ENCODE data around the gene GIMAP8.

The GIMAP8 gene

DNA sequence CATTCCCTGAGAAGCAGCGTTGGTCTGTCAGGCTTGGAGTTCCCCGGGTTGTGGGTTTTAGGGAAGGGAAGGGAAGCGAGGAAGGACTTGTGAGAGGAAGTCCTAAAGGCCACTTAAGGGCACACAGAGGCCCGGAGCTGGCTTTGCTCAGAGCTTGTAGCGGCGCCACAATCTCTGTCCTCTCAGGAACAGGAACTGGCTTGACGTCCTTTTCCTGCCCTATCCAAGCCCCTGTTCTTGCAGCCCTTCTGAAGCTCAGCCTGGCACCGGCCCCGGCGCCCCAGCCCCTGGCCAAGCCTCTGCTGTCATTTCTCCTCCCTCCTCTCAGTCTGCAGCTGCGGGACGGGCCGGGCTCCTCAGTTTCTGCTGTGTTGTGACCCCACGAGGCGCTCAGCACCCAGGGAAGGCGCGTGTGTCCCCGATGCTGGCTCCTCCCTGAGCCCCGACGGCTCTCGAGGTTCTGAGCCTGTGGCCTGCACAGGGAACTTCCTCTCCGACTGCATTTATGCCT is at the start of gene GIMAP8:
TSS of gene GIMAP8 (plus strand) at position 140 of the 511 bp plus-strand sequence. CDS start 16,069 bp downstream, outside the sequence.
- no peak for DNase-seq

DNA sequence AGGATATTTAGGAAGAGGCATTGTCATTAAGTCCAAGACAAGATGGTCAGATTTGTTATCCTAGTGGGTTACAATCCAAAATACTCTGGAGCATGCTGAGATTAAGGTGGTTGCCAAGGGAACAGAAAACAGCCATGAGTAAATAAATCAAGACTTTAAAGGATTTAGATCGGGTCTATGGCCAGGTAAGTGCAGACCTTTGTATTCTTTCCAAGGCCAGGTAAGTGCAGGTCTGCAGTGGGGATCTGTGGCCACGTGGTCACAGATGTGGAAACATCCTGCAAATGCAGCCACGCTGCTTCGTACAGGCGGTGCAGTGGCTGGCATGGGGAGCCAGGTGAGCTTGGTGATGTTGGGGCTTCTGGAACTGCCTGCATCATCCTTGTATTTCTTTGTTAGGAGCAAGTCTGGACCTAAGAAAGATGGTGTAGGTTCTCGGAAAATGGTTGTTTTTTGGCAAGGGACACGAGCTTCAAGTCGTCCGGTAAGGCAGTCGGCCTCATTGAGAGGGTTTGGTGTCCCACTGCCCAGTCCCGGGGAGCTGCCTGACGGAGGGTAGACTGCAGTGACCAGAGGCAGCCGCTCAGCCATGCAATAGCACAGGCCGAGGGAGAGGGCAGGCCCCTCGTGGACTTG is 49.5 kb upstream of the GIMAP8 start:
- DNase-seq = no peak

DNA sequence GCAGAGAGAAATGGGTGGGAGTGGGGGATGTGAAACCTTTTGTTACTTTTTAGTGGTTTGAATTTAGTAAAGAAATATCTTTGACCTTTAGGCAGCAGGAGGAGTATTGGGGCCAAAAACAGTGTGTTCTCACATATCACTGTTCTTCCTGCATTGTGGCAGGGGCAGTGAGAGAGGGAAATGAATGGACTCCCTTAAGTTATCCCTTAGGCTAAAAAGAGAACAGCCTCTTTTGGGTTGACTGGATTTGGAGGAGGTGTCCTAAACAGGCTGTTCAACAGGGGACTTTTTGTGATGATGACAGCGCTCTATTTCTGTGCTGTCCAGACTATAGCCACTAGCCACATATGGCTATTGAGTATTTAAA is 49.0 kb upstream of the GIMAP8 start:
- no peak for DNase-seq

DNA sequence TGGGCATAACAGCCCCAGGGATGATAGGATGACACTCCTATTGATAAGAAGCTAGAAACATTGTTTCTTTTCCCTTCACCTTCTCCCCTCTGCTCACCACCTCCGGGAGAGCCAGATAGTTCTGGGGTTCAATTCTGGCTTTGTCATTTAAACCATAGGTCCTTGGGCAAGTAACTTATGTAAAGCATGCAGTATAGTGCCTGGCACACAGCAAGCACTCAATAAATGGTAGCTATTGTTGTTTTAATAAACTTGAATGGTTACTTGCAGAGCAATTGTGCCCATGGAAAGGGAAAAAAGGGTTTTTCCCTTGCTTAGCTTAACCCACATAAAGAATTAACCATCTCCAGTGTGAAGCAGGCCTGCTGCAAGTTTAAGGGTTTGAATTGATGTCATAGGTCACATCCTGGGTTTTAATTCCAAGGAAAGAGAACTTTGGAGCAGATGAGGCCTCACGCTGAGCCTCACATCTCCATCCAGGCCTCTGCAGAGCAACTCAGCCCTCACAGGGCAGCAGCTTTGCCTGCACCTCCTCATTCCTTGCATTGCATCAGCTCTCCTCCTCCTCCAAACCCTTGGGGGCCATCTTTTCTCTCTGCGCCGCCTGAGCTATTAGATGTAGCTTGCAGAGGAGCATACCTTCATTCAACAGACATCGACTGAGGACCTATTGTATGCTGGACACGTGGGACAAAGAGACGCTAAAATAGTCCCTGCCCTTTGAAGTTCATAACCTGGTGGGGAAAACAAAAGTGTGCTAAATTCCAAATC is 48.4 kb upstream of the GIMAP8 start:
- no peak for DNase-seq

DNA sequence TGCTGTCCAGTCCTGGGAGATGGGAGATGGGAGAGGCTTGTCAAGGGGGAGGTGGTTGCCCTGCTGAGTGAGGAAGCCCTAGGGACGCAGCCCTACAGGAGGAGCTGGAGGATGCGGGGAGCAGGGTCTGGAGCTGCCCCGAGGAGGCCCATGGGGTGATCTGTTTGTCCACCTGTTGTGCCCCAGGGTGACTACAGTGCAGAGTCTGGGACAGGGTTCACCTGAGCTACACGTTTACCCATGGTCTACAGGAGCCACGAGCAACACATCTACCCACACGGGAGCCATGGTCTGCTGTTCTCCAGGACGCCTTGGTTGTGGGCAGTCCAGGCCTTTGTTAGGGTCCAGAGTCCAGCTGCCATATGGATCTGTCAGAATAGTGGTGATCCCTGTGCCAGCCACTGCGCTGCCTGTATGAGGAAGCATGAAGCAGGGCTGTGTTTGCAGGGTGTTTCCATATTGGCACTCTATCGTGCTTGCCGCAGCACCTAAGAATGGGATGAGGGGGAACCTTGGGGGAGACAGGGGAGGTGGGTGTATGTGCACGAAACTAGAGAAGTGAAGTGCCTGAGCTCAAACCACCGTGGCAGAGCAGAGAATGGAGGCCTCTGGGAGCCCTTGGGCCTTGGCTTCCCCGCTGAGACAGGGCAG is 47.6 kb upstream of the GIMAP8 start:
- DNase-seq = no peak

DNA sequence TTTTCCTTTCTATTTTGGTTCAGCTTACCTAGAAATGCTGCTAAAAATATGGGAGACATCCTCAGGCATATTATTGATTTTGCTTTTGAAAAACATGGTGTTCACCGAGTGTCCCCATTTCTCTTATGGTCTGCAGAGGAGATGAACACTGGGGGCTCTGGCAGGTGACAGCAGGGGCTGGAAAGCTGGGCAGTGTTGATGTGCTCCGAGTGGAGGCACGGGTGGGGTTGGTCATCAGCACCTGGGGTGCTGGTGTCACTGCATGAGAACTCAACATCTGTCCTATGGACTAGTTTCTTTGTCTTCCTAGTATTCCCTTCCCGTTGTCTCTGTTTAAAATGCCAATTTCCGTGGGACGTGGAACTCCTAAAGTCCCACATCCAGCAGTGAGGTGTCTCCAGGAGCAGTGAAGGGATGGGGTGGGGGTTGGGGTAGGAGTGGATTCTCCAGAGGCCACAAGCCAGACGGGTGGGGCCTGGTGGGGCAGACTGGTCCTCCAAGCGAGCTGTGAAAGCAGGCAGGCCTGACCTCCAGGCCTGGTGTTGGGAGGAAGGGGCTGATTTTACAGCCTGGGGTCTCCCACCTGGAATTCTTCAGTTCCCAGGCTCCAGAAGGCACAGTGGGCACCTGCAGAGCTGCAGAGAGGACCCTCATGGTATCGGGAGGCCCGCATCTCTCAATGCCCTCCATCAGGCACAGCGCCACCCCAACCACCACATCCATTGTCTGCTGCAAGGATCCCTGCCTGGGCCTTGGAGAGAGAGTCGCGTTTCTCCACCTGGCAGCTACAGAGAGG is 46.9 kb upstream of the GIMAP8 start:
- DNase-seq = no peak

DNA sequence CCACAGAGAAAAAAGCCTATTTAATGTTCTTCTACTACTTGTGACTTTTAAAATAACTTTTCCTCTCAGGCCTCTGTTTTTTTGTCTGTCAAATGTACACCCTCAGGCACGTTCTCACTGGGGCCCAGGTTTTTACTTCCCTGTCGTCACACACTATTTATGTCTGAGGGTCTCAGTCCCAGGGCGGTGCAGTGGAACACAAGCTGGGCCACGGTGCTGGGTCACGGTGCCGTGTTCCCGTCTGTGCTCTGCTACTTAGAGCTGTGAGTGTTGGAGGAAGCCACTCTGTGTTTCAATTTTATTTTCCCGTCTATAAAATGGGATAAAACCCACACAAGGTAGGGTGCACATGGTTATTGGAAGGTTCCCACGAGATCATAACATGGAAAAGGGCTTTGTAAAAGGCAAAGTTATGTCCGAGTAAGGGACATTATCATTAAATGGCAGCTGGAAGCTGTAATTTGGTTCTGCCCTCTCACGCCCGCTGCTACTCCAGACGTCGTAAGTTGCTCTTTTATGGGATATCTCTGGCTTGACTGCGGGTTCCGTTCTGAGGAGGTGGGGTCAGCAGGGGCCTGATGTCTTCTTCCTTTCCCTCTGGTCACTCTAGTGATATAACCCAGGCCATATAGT is 46.1 kb upstream of the GIMAP8 start:
- DNase-seq = no peak

DNA sequence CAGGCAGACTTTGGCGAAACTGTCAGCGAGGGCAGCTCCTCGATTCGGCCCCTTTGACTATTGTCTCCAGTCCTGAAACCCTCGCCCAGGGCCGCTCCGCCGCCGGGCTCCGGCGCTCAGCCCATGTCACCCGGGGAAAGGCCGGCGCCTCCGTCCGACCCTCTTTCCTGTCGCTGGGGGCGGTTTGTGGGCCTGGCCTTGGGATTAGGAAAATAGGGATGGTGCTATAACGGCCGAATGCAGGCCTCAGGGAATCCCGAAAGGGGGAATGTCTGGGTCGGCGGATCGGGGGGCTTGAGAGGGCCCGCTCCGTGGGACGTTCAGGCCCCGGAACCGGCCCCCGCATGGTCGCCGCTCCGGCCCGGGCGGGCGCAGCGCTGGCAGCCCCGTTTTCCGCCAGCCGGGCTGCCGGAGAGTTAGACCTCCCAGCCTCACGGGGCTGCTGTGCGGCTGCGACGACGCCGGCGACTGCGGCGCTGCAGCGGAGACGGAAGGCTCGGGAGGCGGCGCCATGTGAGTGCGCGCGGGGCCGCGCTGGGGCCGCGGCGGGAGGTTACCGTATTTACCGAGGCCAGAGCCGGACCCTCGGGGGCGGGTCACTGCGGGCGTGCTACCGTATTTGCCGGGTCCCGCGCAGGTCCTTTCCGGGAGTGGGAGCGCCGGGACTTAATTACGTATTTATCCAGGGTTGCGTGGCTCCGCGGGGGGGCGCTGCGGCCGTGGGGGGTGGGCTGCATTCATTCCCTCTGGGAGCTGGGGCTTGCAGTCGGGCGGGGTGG is 45.4 kb upstream of the GIMAP8 start:
- DNase-seq = peak; percentile 78

DNA sequence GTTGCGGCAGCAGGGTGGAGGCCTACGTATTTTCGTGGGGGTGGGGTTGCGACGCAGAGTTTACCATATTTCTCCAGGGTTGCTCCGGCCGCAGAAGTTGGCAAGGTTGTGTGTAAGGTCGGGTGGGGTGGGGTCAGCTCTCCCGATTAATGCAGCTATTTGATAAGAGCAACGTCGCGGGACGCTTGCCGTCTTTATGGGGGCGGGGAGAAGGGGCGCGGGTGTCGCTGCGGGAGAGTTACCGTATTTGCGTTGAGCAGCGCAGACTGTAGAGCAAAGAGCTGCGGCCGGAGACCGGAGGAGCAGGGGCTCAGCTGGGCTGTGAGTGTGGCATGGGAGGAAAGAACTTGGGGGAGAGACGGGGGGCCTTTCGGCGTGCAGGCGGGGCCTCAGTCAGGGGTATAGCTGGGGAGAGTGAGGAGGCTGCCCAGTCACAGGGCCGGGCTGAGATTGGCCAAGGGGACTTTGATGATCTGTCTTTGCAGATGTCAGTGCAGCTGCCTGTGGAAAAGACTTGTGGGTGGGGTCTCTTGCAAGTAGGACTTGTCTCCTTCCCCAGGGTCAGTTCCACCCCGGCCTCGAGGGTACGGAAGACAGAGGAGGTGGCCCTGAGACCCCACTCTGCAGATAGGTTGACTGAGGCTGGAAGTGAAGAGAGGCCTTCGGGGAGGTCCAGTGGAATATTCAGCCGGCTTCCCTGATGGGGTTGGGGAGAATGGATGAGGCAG is 44.7 kb upstream of the GIMAP8 start:
- peak; percentile 27 for DNase-seq

DNA sequence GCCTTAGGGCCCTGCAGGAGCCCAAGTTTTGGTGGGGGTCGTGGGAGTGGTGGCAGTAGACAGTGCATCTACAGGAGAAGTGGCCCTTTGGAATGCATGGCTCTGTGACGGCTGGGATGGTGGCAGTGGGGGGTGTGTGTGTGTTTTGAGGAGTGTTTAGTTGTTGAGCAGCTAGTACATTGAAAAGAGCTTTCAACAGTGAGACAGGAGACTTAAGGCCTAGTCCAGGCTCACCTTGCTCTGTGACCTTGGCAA is 44.2 kb upstream of the GIMAP8 start:
- no peak for DNase-seq

DNA sequence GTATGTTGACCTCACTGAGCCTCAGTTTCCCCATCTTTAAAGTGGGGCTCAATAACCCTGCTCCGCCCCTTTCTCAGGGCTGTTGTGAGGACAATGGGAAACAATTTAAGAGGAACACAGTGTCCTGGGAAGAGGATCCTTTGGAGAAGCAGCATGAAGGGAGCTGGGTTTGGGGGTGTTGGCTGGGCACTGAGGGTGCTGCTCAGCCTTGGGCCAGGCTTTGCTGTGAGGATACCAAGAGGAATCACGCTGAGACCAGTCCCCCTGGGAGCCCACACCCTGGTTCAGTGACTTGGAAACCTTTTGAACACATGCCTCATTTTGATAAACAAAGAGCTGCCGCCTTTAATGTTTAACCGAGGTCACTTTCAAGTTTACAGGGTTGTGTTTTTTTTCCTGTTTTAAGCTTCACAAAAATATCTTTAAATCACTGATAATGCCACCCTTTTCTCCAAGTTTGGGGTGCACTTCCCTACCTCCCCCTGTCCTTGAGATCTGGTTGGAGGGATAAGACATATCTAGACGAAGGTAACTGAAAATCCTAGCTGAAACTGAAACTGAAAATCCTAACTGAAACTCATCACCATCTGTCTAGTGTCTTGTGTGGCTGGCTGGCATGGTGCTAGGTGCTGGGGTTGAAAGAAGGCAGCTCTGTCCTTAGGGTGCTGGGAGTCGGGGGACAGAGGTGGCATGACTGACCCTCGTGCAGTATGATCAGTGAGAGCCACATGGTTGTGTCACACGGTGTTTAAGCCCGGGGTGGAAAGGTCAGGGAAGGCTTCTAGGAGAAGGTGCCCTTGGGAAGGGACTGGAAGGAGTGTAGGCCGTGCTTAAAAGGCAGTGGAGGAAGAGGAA is 43.6 kb upstream of the GIMAP8 start:
- DNase-seq = no peak

DNA sequence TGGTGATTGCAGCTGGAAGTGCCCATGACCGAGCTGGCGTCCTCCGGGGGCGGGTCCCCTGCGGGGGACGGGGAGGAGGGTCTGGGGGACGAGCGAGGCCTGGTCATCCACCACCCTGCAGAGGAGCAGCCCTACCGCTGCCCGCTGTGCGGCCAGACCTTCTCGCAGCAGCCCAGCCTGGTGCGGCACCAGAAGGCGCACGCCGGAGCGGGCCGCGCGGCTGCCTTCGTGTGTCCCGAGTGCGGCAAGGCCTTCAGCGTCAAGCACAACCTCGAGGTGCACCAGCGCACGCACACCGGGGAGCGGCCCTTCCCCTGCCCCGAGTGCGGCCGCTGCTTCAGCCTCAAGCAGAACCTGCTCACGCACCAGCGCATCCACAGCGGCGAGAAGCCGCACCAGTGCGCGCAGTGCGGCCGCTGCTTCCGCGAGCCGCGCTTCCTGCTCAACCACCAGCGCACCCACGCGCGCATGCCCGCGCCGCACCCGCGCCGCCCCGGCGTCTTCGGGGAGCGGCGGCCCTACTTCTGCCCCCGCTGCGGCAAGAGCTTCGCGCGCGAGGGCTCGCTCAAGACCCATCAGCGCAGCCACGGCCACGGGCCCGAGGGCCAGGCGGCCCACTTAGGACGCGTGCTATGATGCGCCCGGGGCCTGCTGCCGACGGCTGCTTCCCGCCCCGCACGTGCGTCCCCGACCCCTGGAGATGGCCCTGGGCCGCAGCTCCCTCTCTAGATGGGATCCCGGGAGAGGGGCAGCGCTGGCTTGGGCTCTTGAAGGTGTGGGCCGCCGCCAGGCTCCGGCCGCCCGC is 42.6 kb upstream of the GIMAP8 start:
- no peak for DNase-seq

DNA sequence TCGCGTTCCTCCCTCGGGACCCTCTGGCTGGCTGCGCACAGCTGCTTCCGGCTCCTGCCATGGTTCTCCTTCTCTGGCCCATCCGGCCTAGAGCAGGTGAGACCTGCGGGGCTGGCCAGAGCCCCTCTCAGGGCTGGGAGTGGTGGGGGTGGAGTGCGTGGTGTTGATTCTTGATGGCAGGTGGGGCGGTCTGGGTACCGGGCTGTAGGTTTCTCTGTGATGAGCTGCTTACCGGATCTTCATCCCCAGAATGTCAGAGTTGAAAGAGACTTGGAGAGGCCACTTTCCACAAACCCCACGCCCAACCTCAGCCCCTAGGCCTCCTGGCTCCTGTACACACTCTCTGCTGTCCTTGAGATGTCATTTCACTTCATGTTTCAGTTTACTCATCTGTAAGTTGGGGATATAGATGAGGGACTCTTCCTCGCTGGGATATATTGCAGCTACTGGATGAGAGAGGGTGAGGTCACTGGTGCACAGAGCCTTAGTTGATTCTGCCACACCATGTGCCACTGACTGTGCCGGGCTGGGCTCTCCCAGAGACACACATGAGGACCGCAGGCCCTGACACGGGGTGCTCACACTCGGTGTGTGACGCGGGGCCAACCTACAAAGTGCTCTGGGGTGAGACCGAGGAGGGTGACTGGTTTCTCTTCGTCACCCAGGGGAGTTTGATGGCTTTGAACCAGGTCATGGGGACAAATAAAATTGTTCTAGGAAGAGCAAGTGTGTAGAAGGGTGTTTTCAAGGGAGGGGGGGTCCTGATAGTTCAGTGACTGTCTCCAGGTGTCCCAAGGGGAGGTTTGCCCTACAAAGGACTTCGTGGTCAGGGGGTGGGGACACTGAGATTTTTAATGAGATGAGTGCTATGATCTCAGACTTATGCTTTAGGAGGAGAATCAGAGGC is 41.8 kb upstream of the GIMAP8 start:
- DNase-seq = no peak

DNA sequence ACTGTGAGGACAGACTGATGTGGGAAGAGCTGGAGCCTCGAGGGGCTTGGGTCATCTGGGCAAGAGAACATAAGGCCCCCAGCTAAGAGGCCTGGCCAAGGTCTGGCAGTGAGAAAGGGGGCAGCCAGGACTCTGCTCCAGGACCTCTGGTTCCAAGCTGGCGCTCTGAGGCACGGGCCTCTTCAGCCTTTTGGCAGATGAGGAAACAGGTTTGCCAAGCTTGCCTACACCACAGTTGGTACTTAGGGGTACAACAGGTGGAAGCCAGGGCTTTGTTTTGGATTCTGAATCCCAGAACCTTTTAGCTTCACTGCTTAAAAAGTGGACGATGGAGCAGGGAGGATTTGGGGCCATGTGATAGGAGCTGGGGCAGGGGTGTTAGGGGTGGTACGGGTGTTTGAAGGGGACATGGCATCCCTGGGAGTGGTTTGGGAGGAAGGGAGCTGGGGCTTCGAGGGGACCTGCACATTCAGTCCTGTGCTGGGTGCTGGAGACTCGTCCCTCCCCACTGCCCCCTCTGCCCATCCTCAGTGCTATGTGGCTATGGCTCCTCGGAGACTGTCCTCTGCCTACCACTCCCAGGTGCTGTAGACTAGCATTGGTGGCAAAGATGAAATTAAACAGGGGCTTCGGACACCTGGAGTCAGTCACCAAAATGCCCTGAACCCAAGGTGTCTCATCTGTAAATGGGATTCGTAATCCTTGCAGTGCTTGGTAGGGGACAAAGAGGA is 41.0 kb upstream of the GIMAP8 start:
- no peak for DNase-seq

DNA sequence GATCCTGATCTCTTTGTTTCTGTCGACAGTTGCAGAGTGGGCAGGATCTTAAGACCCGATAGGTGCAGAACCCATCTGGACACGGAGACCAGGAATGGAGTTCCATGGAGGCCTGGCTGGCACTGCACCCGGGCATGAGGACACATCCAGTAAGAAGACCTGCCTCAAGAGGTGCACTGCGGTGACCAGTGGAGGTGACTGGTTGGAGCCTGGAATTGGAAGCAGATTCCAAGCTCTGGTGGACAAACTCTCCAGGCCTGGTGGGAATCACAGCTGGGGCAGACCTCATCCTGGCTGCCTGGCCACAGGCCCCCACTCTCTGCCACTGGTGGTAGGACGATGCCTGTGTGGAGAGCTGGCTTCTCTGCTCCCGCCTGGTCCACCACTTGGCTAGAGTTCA is 40.3 kb upstream of the GIMAP8 start:
- no peak for DNase-seq

DNA sequence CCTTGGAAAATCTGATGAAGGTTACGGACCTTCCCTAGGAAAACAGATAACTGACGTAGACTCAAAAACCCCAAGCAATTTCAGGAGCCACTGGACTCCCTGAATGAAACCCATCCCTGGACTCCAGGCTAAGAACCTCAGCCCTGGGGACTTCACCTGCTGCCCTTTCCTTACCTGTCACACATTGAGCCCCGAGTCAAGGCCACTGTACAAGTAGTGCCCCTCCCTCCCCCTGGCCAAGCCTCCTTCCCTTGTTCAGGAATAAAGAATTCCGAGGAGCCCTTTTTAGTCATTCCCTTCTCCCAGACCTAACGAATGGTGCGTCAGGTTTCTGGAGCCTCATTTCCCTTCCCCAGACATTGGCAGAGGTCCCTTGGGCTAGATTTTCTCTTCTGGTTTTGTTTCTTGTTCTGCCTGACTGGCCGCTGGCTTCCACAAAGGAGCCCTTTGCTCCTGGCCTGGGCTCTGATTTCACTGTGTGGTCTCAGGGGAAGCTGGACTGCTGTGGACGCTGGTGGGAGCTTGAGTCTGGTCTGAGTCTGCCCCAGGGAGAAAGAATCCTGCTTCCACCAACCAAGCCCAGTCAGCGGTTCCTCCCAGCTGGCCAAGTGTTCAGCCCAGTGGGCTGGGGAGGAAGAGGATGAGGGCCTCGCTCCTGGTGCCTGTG is 39.6 kb upstream of the GIMAP8 start:
- DNase-seq = no peak

DNA sequence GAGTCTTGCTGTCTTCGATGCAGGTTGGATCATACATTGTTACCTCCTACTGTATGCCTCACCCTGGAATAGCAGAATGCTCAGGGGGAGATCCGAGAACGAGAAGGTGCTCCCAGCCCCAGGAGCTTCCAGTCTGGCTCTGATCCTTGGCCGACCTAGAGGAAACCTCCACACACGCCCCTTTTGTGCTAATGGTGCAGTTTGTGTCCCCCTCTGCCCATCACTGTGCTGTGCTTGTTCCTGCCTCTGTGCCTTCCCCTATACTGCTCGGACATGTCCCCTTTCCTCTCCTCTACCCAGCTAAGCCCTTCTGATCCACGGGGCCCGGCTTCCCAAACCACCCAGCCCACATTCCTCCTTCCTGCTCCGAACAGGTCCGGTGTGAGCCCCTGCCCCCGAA is 38.8 kb upstream of the GIMAP8 start:
- DNase-seq = no peak
